Fibroblast of the aortic adventitia (primary cell): Measurements from ENCODE around the gene ZNF212. TPM values are rescaled to one million over a fixed set of nuclear protein-coding genes. Genes with fewer than 3 reads are reported as not detected.

ENCODE experiments used
- DNase-seq: peaks from one replicate; pipeline ENCODE4 v3.0.0-alpha.2; 2010; ENCODE audit warnings: low read depth
- H3K4me3 ChIP-seq: 2 replicates; pipeline ENCODE4 v1.5.1; 2011; ENCODE audit warnings: low read depth, mild to moderate bottlenecking, control low read depth, low read length, moderate library complexity
- CTCF ChIP-seq: IDR thresholded peaks from 2 replicates; pipeline ENCODE4 v1.5.1; 2011; ENCODE audit warnings: mild to moderate bottlenecking, low read length, control low read depth, inconsistent platforms; ENCODE audit not compliant: insufficient read depth
- total RNA-seq: library from RNA; depleted of rRNA; stranded (reverse); fragments of >200 nt; gene quantifications from 2 replicates; pipeline ENCODE4 v1.2.3, GENCODE V29; 2012; ENCODE audit warnings: low replicate concordance

Gene ZNF212
- total RNA-seq, 1 donor, result 5.6 TPM

GRCh38 chr7:149253665-149254064 is 14.2 kb downstream of the ZNF212 start:
- H3K4me3 ChIP-seq, result no peak overlapping the region
- TF ChIP-seq CTCF, result no peak
- DNase-seq, result no peak

- no peak overlapping the region for H3K4me3 ChIP-seq
- no peak for DNase-seq
- no peak for TF ChIP-seq CTCF
Observed at GRCh38 chr7:149254181-149254858, 14.9 kb downstream of the ZNF212 start.

GRCh38 chr7:149255174-149255573 is 15.7 kb downstream of the ZNF212 start:
- no peak for DNase-seq
- TF ChIP-seq CTCF, result no peak

GRCh38 chr7:149256568-149256967 is 17.1 kb downstream of the ZNF212 start:
- H3K4me3 ChIP-seq, result no peak overlapping the region
- DNase-seq, result no peak
- TF ChIP-seq CTCF, result no peak

More at GRCh38 chr7:149255174-149255573, 15.7 kb downstream of the ZNF212 start:
- no peak overlapping the region for H3K4me3 ChIP-seq

GRCh38 chr7:149257146-149257545 is 17.7 kb downstream of the ZNF212 start:
- TF ChIP-seq CTCF, result no peak

GRCh38 chr7:149261316-149261828 is 21.9 kb downstream of the ZNF212 start:
- TF ChIP-seq CTCF, result no peak
- DNase-seq, result peak; percentile 41
- peak overlapping the region; percentile 74 for H3K4me3 ChIP-seq

More at GRCh38 chr7:149257146-149257545, 17.7 kb downstream of the ZNF212 start:
- DNase-seq, result no peak
- H3K4me3 ChIP-seq, result no peak overlapping the region
